ENCODE measurements around the gene DYNLRB1. TPM values are rescaled to one million over a fixed set of nuclear protein-coding genes. Genes with fewer than 3 reads are reported as not detected.

Gene DYNLRB1
- total and polyA plus RNA-seq, 9 of the 15 experiments (the other 6 are each of a cell fraction or from before 2014, with no cell fraction given): 48.7 to 358 (median 121) TPM

- TF ChIP-seq UBTF (IDR thresholded peaks at IDR 0.05; ENCODE audit: borderline replicate concordance in 1 of 2, low read depth in 2 of 2, low read length in 2 of 2): no peak
- no peak for TF ChIP-seq CBFB (CRISPR knock-in tag; IDR thresholded peaks at IDR 0.05)
- peak; percentile 40 for TF ChIP-seq CREM (IDR thresholded peaks at IDR 0.05; ENCODE audit: low read depth)
- no peak for TF ChIP-seq ZNF318 (IDR thresholded peaks at IDR 0.05; ENCODE audit: borderline replicate concordance in 1 of 2, low read depth in 1 of 2)
- TF ChIP-seq CEBPG (CRISPR knock-in tag; IDR thresholded peaks at IDR 0.05): no peak
- no peak for TF ChIP-seq CEBPG (tag; conservative IDR thresholded peaks at IDR 0.05 in 1 of 2, IDR thresholded peaks at IDR 0.05 in 1 of 2)
- TF ChIP-seq ZMIZ1 (IDR thresholded peaks at IDR 0.05; ENCODE audit: low read depth in 2 of 2, low read length in 2 of 2): no peak
- no peak for TF ChIP-seq MAFF (IDR thresholded peaks at IDR 0.05; ENCODE audit: low read length)
- no peak for TF ChIP-seq ZNF121 (CRISPR knock-in tag; conservative IDR thresholded peaks at IDR 0.05)
- TF ChIP-seq SMAD4 (CRISPR knock-in tag; conservative IDR thresholded peaks at IDR 0.05): peak; percentile 54; the same call in 1 of the 2 replicates
- TF ChIP-seq EP300 (IDR thresholded peaks at IDR 0.05; ENCODE audit: low read length): peak; percentile 67
- TF ChIP-seq FOXA1 (IDR thresholded peaks at IDR 0.05; ENCODE audit: borderline replicate concordance): no peak
- no peak for TF ChIP-seq BCOR (IDR thresholded peaks at IDR 0.05)
- no peak for TF ChIP-seq TRIM28 (IDR thresholded peaks at IDR 0.05)
- TF ChIP-seq POLR2AphosphoS2 (IDR thresholded peaks at IDR 0.05; ENCODE audit: low read length): no peak
Measured at GRCh38 chr20:34570859-34571306, 54.7 kb downstream of the DYNLRB1 start (continued).

All from K562 (cell line).